Peyer's patch (tissue), 4 donors: ENCODE results near the gene COCH.

ENCODE experiments used
- CTCF ChIP-seq, 6 experiments: fragments of 450-650 bp in 4 of 6; fragments of 200-600 bp in 2 of 6; sonication (generic) in 1 of 6; IDR thresholded peaks; one replicate each; pipeline ENCODE4 v1.5.1; 2017 to 2019; ENCODE audit warnings: antibody characterized with exemption in 6 of 6, mild to moderate bottlenecking in 3 of 6, moderate library complexity in 1 of 6
- POLR2A ChIP-seq, 2 donors: fragments of 450-650 bp; IDR thresholded peaks; one replicate each; pipeline ENCODE4 v1.5.1; 2017; ENCODE audit warnings: antibody characterized with exemption in 2 of 2, mild to moderate bottlenecking in 2 of 2, moderate library complexity in 2 of 2

GRCh38 chr14:30908826-30909225 lies 34.5 kb downstream of the COCH start:
- no peak for TF ChIP-seq POLR2A (IDR thresholded peaks at IDR 0.05)
- TF ChIP-seq CTCF (IDR thresholded peaks at IDR 0.05): no peak
